Kidney glomerular epithelial cell (primary cell): ENCODE measurements around the gene ADGRL3.

Experiments used
- DNase-seq: peaks from one replicate; lab custom pipeline; 2025; lab: John Stamatoyannopoulos, UW

ADGRL3 gene

DNA sequence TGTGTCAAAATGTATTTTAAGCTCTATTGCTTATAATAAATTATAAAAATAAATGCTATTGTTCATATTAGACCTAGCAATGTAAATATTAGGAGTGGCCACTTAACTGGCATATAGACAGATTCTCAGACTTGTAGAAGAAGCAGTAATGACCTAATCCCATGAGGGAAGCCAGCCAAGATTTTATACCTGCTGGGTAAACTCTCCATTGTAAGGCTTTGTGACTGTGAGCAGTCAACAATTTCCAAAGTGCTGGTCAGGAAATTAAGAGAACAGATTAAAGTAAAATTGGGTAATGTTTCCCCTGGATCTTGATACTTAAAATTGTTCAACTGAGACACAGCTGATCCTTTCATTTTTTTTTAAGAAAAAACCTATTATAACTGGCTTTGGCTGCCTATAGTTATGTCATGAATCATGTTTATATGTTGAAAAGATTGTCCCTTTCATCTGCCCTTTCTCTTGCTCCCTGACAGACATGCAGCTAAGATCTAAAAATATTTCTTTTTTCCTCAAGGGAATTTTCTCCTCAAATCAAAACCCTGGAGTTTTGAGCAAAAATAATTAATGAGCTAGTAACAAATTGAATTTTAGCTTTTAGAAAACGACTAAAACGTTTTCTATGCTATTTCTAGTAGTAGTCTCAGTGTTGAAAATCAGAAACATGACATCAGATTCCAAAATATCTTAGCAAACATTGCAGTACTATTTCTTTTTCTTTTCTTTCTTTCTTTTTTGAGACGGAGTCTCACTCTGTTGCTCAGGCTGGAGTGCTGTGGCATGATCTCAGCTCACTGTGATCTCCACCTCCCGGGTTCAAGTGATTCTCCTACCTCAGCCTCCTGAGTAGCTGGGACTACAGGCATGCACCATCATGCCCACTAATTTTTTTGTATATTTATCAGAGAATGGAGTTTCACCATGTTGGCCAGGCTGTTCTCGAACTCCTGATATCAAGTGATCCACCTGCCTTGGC, 77.9 kb downstream of the ADGRL3 start:
- no peak for DNase-seq

DNA sequence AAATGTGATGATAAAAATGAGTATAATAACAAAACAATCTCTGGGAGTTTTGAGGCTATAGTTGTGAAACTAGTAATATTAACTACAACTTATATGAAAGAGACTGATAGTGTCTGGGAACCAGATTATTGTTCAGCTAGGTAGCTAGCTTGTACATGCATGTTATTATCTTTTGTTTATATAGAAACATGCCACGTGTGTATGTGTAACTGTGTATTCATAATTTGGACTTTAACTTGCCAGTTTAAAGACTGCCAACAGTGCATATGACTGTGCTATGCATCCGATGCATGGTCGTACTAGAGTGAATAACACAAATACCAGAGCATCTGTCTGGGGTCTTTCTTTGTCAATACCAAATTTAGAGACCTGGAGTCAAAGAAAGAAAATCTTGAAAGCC, 92.2 kb downstream of the ADGRL3 start:
- DNase-seq, result no peak

DNA sequence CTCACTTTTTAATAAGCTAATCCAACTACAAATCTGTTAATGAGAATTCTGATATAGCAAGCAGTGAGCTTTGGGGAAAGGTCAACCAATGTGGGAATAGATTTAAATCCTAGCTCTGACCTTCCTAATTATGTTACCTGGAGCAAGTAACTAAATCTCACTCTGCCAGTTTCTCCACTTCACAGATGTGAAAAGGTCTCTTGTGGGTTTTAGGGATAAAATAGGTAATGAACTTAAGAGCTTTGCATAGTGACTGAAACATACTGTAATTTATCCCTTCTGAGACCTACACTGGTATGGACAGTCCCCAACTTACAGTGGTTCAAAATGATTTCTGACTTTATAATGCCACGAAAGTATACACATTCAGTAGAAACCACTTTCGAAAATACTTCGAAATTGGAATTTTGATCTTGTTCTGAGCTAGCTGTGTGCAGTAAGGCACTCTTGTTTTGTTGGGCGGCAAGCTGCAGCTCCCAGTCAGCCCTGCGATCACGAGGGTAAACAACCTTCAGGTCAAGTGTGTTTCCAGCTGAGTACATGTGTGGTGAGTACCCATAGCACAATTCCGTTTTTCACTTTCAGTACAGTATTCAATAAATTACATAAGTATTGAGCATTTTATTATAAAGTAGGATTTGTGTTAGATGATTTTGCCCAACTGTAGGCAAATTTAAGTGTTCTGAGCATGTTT, 93.7 kb downstream of the ADGRL3 start:
- no peak for DNase-seq

DNA sequence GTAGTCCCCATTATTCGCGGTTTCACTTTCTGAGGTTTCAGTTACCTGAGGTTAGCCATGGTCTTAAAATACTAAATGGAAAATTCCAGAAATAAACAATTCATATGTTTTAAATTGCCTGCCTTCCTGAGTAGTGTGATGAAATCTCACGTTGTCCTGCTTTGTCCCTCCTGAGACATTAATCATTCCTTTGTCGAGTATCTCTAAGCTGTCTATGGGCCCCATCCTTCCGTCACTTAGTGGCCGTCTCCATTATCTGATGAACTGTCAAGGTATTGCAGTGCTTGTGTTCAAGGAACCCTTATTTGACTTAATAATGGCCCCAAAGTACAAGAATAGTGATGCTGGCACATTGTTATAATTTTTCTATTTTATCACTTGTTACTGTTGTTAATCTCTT, 94.8 kb downstream of the ADGRL3 start:
- no peak for DNase-seq

DNA sequence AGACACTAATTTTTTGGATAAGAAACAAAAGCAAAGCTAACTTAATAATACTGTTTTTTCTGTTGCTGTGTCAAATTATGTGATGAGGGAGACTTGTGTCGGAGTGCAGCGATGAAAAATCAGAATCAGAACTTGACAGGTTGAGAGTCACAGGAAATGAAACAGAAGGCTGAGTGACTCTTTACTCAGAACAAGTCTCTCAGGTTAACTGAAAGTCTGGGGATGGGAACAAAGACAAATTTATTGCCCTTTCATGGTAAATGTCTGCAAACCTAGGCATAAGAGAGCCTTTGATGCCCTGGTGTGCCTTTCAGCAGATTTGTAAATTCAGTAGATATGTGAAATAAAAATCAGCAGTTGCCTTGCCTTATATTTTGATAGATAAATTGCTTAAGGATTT, 96.0 kb downstream of the ADGRL3 start:
- no peak for DNase-seq

DNA sequence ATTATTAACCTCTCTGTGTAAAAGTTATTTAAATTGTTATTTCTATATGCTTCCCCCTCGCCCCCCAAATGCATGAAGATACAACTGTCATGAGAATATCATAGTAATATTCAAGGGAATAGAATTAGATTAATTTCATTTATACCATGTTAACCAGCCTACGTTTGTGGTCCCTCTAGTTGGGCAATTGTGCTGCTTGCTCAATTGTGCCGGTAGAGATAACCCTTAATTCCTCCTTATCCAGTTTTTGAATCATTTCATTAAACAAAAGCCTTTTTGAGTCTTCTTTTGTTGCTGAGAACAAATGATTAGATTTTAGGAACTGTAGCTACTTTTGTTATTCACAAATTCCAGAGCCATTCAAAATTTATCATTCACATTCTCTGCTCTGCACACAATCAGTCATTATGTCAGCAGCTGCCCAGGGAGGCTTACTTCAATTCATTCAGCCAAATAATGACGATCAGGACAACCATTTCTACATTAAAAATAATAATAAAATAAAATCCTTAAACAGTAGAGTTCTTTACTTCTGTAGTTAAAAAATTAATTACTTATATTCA, 98.1 kb downstream of the ADGRL3 start:
- no peak for DNase-seq

DNA sequence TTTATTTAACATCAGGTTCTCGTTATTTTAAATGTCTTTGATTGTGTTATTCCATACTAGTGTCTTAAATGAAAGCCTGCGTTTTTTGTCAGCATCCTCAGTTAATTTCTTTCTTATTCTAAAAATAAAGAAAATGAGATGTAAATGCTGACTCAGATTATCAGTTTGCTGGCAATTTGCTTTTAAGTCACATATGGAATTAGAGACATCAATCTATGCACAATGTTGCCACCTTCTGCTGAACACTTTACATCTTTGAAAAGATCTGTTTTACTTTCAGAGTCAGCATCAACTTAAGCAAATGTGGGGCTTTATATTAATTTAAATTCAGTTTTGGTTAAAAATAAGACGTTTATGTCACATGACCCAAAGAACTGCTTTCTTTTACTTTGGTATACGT, 99.2 kb downstream of the ADGRL3 start:
- no peak for DNase-seq

DNA sequence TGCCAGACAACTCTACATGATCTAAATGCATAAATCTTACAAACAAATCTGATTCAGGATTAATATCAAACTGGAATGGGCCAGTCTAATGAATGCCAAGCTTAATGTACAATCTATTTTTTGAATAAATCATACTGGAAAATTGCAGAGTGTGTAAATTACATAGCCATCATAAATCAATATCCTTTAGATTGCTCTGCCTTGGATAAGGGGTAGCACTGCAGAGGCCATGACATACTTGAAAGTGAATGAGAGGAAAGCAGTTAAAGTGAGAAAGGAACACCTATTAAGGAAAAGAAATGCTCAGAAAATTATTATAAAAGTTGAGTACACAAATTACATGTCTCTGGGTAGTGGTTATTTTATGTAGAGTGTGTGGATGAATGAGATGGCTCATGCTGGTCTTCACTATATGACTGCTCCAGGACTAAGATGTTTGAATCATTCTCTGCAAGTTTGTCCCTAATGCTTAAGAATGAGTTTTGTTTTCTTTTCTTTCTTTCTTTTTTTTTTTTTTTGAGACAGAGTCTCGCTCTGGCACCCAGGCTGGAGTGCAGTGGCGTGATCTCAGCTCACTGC, 100.2 kb downstream of the ADGRL3 start:
- no peak for DNase-seq

DNA sequence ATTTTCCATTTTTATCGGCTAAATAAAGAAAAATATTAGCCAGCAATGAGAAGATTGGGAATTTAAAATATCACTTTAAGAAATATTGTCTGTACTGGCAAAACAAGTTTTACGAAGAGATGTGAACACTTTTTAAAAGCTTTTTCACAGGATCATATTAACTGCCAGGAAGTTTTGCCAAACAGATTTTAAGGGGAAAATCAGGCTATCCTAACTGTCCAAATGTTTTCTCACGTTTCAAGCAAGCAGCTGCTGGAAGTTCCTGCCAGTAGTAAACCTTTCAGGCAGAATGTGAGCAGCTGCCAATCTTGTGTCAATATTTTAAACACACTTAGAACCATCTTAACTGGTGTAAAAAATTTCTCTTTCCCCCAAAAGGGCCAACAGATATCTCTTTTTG, 101.1 kb downstream of the ADGRL3 start:
- no peak for DNase-seq

DNA sequence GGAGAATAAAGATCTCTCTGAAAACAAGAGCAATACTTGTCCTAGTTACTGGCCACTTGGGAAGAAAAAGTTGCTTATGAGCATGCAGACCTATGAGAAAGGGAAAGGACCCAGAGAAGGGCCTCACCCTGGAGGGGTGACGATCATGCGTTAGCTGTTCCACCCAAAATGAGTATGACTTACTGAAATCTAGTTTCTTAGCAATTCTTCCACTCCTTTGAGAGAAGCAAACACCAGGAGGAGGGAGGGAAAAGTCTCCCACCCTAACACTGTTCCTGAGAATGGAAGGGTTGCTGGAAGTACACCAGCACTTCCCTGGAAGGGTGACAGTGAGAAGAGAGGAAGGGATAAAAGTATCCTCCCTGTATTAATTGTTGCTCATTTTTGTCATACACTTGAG, 107.9 kb downstream of the ADGRL3 start:
- DNase-seq, result no peak

DNA sequence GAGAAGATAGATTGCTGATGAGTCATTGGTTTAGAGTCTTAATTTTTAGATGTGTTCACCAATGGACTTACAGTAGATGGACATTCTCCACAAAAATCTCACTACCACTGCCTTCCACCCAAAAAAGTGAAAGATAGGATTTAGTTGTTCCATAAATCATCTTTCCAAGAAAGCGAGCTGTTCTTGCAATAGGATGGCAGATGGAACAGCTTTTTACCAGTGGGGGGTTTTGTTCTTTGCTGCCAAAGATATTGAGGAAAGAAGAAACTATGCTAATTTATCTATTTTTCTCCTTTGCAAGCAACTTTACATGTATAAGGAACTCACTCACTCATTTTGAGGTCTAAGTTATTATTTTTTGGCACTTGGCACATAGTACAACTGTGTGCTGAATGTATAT, 109.5 kb downstream of the ADGRL3 start:
- no peak for DNase-seq

DNA sequence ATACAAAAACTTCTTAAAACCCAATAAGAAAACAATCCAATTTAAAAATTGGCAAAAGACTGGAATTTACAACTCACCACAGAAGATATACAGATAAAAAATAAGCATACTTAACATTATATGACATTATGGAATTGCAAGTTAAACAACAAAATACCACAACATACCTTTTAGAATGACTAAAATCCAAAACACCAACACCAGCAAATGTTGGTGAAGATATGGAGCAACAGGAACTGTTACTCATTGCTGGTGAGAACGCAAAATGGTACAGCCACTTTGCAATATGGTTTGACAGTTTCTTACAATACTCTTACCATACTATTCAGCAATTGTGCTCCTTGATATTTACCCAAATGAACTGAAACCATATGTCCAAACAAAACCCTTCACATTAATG, 112.4 kb downstream of the ADGRL3 start:
- no peak for DNase-seq

DNA sequence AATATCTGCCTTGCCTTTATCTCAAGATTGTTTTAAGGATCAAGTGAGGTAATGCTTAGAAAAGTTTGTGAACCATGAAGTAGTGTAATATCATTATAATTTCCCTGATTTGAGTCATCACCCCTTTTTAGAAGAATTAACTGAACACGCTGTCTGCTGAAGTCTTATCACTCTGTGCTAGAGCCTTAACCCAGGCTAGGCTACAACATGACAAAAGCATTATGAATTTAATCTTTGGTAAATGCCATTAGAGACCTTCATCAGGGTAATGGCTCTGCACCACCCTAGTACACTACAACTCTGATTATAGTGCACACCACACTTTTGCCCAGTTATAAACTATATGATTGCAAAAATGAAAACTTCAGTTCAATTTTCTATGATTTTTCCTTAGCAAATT, 118.3 kb downstream of the ADGRL3 start:
- DNase-seq, result peak; percentile 32

DNA sequence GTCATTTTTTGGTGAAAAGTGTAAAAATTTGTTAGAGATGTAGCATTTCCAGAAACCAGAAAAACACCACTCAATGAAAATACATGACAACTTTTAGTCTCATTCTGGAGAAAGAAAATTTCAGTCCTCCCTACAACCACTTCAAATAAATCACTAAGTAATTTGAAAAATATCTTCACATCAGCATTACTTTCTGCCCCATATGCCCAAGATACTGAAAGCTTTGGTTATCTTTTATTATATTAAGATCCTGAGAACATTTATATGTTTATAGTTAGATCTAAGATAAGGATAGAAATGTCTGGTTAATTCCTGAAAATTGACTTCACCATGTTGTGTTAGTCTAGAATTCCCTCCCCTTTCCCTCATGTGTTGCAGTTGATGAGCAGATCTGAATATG, 119.0 kb downstream of the ADGRL3 start:
- no peak for DNase-seq

DNA sequence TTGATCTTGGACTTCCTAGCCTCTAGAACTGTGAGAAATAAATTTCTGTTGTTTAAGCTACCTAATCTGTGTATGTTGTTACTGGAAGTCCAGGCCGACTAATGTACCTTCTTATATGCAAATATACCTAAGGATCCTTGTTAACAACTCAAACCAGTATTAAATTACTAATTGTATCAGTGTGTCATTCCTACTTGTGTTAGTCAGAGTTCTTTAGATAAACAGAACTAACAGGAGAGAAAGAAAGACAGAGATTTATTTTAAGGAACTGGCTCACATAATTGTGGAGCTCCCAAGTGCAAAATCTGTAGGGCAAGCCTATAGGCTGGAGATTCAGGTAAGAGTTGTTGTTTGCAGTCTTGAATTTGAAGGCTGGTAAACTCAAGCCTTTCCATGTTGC, 120.0 kb downstream of the ADGRL3 start:
- DNase-seq, result peak; percentile 16

DNA sequence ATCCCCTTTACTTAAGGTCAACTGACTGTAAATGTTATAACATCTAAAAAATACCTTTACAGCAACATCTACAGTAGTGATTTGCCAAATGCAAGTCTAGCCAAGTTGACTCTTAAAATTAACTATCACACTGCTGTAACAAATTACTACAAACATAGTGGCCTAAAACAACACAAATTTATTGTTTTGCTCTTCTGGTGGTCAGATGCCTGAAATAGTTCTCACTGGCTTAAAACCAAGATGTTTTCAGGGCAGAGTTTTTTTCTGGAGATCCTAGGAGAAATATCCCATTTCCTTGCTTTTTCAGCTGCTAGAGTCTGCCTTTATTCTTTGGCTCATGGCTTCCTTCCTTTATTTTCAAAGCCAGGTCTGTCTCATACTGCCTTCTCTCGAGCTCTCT, 120.5 kb downstream of the ADGRL3 start:
- no peak for DNase-seq

DNA sequence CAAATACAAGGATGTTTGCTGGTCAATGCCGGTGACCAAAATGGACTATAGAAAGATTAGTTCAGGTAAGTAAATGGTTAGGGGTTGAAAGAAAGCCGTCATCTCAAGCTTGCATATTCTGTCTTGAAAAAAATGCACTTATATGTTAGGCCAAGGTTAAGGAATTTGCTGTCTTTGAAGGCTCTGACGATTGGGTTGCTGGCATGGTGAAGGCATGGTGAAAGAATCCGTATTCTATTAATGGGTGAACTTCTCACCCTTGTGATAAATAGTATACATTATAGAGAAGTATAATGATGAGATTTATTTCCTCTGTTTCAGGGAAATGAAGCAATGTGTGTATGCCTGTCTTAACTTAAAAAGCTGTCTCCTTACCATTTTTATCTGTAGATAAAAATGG, 132.6 kb downstream of the ADGRL3 start:
- no peak for DNase-seq

DNA sequence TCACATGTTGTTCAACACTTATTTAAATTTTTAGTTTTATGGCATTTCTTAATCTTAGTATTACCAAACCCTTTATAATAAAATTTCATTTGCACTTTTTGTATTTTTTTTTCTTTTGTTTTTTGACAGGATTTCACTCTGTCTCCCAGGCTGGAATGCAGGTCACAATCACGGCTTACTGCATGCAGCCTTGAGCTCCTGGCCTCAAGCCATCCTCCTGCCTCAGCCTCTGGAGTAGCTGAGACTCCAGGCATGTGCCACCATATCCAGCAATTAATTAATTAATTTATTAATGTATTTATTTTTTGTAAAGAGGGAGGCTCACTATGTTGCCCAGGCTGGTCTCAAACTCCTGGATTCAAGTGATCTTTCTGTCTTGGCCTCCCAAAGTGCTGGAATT, 133.4 kb downstream of the ADGRL3 start:
- no peak for DNase-seq

DNA sequence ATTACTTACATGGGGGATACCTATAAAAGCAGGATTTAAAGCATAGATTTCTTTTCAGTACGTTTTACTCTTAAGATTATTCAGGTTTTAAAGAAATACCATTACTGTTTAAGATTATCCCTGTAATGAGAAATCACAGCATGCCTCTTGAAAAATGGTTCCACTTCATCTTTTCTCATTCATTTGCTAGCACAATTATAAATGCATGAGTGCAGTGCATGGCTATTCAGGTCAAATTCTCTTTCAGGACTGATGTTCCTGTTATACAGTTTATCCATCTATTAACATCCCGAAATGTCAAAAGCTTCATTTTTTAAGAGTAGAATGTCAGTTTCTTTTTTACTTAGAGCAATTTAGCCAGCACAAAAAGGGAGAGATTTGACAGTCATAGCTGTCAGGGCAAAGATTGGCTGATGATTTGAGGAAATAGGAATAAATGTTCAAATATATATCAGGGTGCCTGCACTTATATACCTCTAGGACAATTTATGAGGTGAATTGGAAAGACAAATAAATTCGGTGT, 135.2 kb downstream of the ADGRL3 start:
- DNase-seq, result no peak

DNA sequence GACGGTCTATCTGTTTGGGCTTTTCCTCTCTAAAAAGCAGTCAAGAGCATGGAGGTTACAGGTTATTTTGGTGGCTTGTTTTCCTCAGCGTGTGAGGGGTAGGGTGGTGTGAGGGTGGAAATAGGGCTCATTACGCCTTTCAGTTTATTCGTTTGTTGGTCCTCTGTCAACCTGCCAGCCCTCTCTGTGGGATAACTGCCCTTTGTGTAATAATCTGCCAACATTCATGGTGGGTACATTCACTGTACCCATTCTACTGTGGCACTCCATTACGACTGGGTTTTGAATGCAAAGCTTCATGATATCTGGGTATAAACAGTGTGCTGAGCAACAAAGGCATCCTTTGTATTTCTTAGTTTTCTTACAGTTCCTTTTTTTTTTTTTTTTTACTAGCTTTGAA, 136.4 kb downstream of the ADGRL3 start:
- DNase-seq, result no peak

DNA sequence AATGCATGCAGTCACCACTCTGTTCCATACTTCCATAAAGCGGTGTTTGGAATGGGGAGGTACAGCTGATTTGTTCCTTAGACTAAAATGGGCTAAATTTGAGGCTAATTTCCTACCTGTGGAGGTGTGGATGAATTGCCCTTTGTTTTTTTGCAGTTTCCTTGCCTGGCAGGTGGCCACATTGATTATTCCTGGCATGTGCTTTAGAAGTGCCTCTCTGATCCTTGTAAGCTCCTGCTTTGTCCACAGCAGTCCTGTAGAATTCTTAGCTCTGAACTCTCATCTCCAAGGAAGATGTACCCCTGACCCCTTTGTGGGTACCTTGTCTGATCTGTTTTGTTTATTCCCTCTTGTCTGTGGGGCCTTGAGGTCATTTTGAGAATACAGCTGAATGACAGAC, 136.8 kb downstream of the ADGRL3 start:
- no peak for DNase-seq

DNA sequence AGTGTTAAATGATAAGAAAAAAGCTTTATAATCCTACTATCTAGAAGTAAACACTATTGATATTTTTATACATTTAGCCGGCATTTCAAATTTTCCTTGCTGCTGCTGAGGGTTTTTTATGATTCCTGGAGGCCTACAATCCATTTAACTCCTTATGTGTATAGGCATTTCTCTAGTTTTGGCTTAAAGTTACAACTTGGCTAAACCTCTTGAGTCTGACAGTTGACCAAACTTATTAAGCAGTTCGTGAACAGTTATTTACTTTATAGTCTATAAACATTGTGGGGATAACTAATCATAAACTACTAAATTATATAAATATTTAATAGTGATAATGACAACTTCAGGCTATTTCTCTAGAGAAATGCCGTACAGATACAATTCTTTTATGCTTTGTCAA, 141.9 kb downstream of the ADGRL3 start:
- no peak for DNase-seq

DNA sequence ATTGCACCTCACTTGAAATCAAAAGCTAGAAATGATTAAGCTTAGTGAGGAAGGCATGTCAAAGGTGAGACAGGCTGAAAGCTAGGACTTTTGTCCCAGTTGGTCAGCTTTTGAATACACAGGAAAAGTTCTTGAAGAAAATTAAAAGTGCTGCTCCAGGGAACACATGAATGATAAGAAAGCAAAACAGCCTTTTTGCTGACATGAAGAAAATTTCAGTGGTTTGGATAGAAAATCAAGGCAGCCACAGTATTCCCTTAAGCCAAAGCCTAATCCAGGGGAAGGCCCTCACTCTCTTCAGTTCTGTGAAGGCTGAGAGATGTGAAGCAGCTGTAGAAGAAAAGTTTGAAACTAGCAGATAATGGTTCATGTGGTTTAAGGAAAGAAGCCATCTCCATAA, 150.8 kb downstream of the ADGRL3 start:
- DNase-seq, result no peak
